SJSA1 (cell line): Measurements from ENCODE around the gene TNRC6B. TPM values are rescaled to one million over a fixed set of nuclear protein-coding genes. Genes with fewer than 3 reads are reported as not detected.
"Not testable (repeated sequence)": the region's sequence is repeated elsewhere in the genome, so short reads cannot be mapped to it uniquely, and the experiment has no call there.

Source experiments
- DNase-seq, 2 experiments: peaks; one replicate each; pipeline ENCODE4 v3.0.0-alpha.2; 2015 to 2020; ENCODE audit warnings: low spot score in 2 of 2, low read depth in 1 of 2
- H3K27ac ChIP-seq: fragments of 250-450 bp; sonication (Bioruptor Pico); 2 replicates; pipeline ENCODE4 v1.5.1; 2020; ENCODE audit warnings: mild to moderate bottlenecking, moderate library complexity
- H3K27me3 ChIP-seq: fragments of 250-450 bp; sonication (Bioruptor Pico); replicated peaks from 2 replicates; pipeline ENCODE4 v1.5.1; 2020; ENCODE audit warnings: mild to moderate bottlenecking, moderate library complexity
- H3K36me3 ChIP-seq: fragments of 250-450 bp; sonication (Bioruptor Pico); 2 replicates; pipeline ENCODE4 v1.5.1; 2020; ENCODE audit warnings: mild to moderate bottlenecking
- H3K4me1 ChIP-seq: fragments of 250-450 bp; sonication (Bioruptor Pico); replicated peaks from 2 replicates; pipeline ENCODE4 v1.6.1; 2021; ENCODE audit warnings: mild to moderate bottlenecking
- H3K4me3 ChIP-seq: fragments of 250-450 bp; sonication (Bioruptor Pico); 2 replicates; pipeline ENCODE4 v1.5.1; 2020; ENCODE audit warnings: mild to moderate bottlenecking
- H3K9me3 ChIP-seq: fragments of 250-450 bp; sonication (Bioruptor Pico); replicated peaks from 2 replicates; pipeline ENCODE4 v1.5.1; 2020; ENCODE audit warnings: mild to moderate bottlenecking
- total RNA-seq: library from RNA; depleted of rRNA; stranded (reverse); fragments of >200 nt; shearing (Covaris generic); gene quantifications from 2 replicates; pipeline ENCODE4 v1.2.3, GENCODE V29; 2014; rRNA removed

Gene TNRC6B
- total RNA-seq, 1 experiment from 2014 or later = 16.6 TPM

DNA sequence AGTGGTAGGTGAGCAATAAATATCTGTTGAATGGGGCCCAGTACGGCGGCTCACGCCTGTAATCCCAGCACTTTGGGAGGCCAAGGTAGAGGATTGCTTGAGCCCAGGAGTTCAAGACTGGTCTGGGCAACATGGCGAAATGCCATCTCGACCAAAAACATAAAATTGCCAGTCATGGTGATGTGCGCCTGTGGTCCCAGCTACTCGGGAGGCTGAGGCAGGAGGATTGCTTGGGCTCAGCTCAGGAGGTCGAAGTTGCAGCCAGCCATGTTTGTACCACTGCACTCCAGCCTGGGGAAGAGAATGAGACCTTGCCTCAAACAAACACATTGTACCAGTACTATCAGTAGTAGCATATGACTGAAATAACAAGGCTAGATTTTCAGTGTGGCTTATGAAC is 196.8 kb downstream of the TNRC6B start:
- Histone ChIP-seq H3K27ac (no peak overlapping the region), H3K4me1 (0 out of 2 replicates have a peak, but pooled peaks cover 4% of the 10 kb centered on the region), H3K27me3 (no peaks in the 10 kb centered on the region), H3K4me3 (no peak overlapping the region), H3K9me3 (no peaks in the 10 kb centered on the region), H3K36me3 (peaks cover 12% of the 10 kb centered on the region)
- no peak for DNase-seq

DNA sequence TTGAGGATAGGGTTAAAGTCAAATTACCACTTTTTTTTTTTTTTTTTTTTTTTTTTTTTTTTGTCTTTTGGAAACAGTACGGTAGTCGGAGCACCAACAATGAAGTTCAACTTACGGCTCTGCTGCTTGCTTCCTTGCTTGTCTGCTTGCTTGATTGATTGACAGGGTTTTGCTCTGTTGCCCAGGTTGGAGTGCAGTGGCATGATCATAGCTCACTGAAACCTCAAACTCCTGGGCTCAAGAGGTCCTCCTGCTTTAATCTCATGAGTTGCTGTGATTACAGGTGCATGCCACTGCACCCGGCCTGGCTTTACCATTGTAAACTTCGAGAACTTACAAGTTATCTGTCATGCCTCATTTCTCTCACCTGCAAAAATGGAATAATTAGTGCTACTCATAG is 198.4 kb downstream of the TNRC6B start:
- H3K9me3 ChIP-seq = no peaks in the 10 kb centered on the region
- no peak overlapping the region for H3K27ac ChIP-seq
- H3K4me1 ChIP-seq = 0 out of 2 replicates have a peak, but pooled peaks cover 4% of the 10 kb centered on the region
- no peaks in the 10 kb centered on the region for H3K27me3 ChIP-seq
- H3K36me3 ChIP-seq = peaks cover 7% of the 10 kb centered on the region; the same call in 1 of the 2 replicates
- DNase-seq = no peak
- no peak overlapping the region for H3K4me3 ChIP-seq

DNA sequence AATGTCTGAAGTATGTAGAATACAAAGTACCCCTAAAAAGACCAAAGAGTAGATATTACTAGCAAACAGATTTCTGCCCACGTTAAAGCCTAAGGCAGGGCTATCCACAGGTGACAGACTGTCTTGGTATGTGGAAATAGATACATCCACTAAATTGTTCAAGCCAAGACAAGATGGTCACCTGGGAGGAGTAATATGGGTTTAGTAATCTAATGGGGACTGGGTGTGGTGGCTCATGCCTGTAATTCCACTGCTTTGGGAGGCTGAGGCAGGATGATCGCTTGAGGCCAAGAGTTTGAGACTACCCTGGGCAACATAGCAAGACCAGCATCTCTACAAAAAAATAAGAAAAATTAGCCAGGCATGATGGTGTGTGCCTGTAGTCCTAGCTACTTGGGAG is 200.2 kb downstream of the TNRC6B start:
- no peaks in the 10 kb centered on the region for H3K27me3 ChIP-seq
- no peaks in the 10 kb centered on the region for H3K9me3 ChIP-seq
- DNase-seq = no peak

DNA sequence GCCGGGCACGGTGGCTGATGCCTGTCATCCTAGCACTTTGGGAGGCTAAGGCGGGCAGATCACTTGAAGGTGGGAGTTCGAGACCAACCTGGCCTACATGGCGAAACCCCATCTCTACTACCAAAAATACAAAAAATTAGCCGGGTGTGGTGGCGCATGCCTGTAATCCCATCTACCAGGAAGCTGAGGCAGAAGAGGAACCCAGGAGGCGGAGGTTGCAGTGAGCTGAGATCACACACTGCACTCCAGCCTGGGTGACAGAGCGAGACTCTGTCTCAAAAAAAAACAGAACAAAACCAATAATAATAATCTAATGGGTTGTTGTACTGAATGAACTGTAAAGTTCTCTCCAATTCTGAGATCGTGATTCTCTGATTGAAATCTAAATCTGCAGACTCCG is 200.7 kb downstream of the TNRC6B start:
- DNase-seq, H3K27me3 ChIP-seq, H3K9me3 ChIP-seq, H3K4me1 ChIP-seq, H3K36me3 ChIP-seq, H3K27ac ChIP-seq, H3K4me3 ChIP-seq: not testable (repeated sequence)

More for the DNA sequence above, 200.2 kb downstream of the TNRC6B start:
- peaks cover 6% of the 10 kb centered on the region; the same call in 1 of the 2 replicates for H3K36me3 ChIP-seq
- 0 out of 2 replicates have a peak, but pooled peaks cover 4% of the 10 kb centered on the region for H3K4me1 ChIP-seq
- H3K4me3 ChIP-seq = no peak overlapping the region
- H3K27ac ChIP-seq = no peak overlapping the region

DNA sequence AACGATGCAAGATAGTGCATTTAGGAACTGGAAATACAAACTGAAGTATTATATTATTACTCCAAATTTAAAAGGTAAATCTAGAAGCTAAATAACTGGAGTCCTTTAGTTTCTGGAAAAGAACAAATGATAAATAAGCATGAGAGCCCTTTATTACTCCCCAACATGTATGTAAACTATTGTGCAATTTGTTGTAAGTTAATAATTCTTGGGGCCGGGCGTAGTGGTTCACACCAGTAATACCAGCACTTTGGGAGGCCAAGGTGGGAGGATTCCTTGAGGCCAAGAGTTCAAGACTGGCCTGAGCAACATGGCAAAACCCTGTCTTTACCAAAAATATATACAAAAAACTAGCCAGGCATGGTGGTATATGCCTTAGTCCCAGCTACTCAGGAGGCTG is 203.7 kb downstream of the TNRC6B start:
- no peaks in the 10 kb centered on the region for H3K9me3 ChIP-seq
- no peaks in the 10 kb centered on the region for H3K27me3 ChIP-seq
- no peak overlapping the region for H3K4me3 ChIP-seq
- no peaks in the 10 kb centered on the region for H3K36me3 ChIP-seq
- no peak for DNase-seq
- H3K4me1 ChIP-seq = peaks cover 13% of the 10 kb centered on the region
- H3K27ac ChIP-seq = no peak overlapping the region

DNA sequence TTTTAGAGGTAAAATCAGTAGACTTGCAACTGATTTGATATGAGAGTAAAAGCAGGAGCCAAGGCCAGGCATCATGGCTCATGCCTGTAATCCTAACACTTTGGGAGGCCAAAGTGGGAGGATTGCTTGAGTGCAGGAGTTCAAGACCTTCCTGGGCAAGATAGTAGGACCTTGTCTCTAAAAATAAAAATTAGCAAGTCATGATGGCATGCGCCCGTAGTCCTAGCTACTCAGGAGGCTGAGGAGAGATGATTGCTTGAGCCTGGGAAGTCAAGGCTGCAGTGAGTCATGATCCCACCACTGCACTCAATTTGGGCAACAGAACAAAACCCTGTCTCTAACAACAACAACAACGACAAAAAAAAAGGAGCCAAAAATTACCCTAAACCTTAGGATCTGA is 206.2 kb downstream of the TNRC6B start:
- Histone ChIP-seq H3K36me3 (0 out of 2 replicates have a peak, but pooled peaks cover under 1% of the 10 kb centered on the region), H3K27ac (peak overlapping the region; percentile 65), H3K9me3 (no peaks in the 10 kb centered on the region), H3K4me3 (no peak overlapping the region), H3K27me3 (no peaks in the 10 kb centered on the region), H3K4me1 (peaks cover 9% of the 10 kb centered on the region)
- peak; percentile 69 to 70 for DNase-seq

DNA sequence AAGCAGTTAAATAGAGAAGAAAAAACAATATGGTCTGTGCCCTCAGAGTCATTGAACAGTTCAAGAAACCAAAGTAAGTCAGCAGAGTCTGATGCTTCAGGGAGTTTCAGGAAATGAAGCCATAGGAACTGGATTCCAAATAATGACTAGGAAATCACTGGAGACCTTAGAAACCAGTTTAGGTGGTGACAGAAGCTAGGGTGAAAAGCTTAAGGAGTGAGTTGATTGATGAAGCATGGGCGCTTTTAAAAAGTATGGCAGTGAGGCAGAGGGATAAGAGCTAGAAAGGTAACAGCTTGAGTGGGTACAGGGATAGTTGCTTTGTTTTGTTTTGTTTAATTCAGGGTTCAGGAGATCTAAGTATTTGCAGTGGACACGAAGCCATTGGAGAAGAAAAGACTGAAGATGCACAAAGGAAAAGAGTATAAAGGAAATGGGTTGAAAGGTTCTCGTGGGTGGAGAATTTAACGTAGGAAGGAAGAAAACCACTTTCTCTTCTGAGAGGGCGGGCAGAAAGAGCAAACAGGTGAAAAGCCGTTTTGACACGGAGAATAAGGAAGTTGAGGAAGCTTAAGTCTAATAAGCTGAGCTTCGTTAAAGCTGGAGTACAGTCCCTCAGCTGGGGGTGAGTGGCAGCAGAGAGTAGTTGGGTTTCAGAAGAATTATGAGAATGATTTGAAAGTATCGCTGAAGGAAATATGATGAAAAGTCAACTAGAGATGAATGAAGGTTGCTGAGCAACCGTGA is 207.5 kb downstream of the TNRC6B start:
- Histone ChIP-seq H3K4me1 (peaks cover 9% of the 10 kb centered on the region), H3K27ac (no peak overlapping the region), H3K36me3 (0 out of 2 replicates have a peak, but pooled peaks cover 3% of the 10 kb centered on the region), H3K9me3 (no peaks in the 10 kb centered on the region), H3K4me3 (no peak overlapping the region), H3K27me3 (no peaks in the 10 kb centered on the region)
- no peak for DNase-seq

Other genes with a start within 250 kb of the TNRC6B start
- not detected in 2 replicates for gene TMA7B, start 217.5 kb upstream of the TNRC6B start, total RNA-seq
- not detected in 2 replicates for gene FAM83F, start 183.0 kb upstream of the TNRC6B start, total RNA-seq
- gene ADSL, start 168.6 kb downstream of the TNRC6B start, total RNA-seq = 122 and 201 TPM in 2 replicates
- gene SGSM3, start 192.7 kb downstream of the TNRC6B start, total RNA-seq = 39.6 and 45.3 TPM in 2 replicates